ENCODE results near the gene TCF4. TPM values are rescaled to one million over a fixed set of nuclear protein-coding genes. Genes with fewer than 3 reads are reported as not detected.

The TCF4 gene
- total RNA-seq, 2 donors from 2014 or later, result 57.7 to 66.3 TPM

- peaks cover 0 to 19% of the 10 kb centered on the region in 2 donors for H3K4me1 ChIP-seq
- H3K27ac ChIP-seq, result peak overlapping the region; percentile 80
These were observed 167.9 kb downstream of the TCF4 start for GRCh38 chr18:55419947-55420664.

DNA sequence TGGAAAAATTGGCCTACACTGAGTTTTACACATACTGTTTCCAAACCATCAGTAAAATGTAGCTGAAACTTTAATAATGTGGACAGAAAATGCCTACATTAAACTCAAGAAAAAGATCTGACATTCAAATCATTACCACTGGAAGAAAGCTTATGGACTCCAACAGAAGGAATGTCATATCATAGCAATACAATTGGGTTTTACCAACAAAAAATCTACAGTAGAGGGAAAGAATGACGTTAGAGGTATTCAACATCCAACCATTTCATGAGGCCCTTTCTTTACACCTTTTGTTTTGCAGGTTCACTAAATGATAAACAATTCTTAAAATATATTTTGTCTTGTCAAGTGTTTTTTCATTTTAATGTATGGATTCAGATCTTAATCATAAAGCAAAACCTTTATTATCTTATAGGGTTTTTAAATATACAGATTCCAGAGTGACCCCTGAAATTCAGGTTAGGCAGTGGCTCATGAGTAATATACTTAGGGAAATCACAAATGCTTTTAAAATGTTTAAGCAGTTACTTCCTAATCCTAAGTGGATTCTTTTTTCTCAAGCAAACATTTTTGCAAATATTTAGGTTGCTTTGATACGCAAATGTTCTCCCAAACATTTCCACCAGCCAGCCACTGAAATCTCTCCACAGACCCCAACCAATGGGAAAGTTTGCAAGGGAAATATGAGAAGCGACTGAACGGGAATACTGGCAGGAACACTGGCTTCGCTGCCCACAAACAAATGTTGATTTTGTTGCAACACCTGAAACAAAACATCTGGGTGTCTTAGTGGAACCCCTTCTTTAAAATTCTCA lies 168.7 kb downstream of the TCF4 start:
- Histone ChIP-seq H3K27me3 (no peaks in the 10 kb centered on the region), H3K9me3 (no peaks in the 10 kb centered on the region), H3K36me3 (no peaks in the 10 kb centered on the region), H3K4me1 (peaks cover 0 to 19% of the 10 kb centered on the region in 2 donors), H3K4me3 (peak overlapping the region in 1 of 2 donors; percentile 42), H3K27ac (peak overlapping the region; percentile 80)
- no peak for TF ChIP-seq CTCF (IDR thresholded peaks at IDR 0.05)
- no peak for DNase-seq (ENCODE audit: low spot score)

More at GRCh38 chr18:55419947-55420664, 167.9 kb downstream of the TCF4 start:
- Histone ChIP-seq H3K4me3 (peak overlapping the region; percentile 18 to 42), H3K9me3 (no peaks in the 10 kb centered on the region), H3K36me3 (no peaks in the 10 kb centered on the region), H3K27me3 (no peaks in the 10 kb centered on the region)
- TF ChIP-seq CTCF (IDR thresholded peaks at IDR 0.05), result no peak
- DNase-seq (ENCODE audit: low spot score), result no peak

DNA sequence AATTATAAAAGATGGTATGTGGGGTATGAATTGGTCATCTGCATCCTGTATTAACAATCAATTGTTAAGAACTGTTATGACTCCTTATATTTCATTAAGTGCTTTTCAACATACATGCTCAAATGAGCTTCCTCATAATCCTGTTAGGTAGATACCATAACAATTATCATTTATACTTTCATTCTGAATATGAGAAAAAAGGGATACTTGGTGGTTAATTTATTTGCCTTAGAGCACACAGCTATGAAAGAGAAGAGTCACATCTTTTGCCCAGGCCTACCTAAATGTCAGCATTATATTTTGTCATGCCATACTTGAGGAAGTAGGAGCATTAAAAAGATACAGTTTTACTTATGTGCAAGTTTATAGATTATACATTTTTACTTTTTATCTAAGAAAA lies 169.6 kb downstream of the TCF4 start:
- Histone ChIP-seq H3K9me3 (no peaks in the 10 kb centered on the region), H3K4me3 (no peak overlapping the region), H3K4me1 (peaks cover 0 to 16% of the 10 kb centered on the region in 2 donors), H3K36me3 (no peaks in the 10 kb centered on the region), H3K27ac (peak overlapping the region; percentile 17 to 80), H3K27me3 (no peaks in the 10 kb centered on the region)
- no peak for TF ChIP-seq CTCF (IDR thresholded peaks at IDR 0.05)
- no peak for DNase-seq (ENCODE audit: low spot score)

DNA sequence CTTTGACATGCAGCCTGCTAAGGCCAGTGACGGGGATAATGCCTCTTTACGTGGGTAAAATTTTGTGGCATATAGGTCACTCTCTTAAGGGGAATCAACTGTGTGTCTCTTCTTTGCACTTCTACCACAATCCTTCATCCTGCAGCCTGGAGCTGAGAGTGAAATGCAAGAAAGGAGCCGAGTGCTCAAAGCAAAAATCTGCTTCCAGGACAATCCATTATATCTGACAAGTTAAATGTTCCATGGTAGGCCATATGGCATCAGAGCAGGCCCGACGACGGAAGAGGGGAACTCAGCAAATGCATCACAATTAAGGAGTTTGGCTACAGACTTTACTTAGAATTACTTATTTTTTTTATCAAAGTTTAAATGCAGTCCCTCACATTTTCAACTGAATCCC lies 171.2 kb downstream of the TCF4 start:
- H3K36me3 ChIP-seq, result no peaks in the 10 kb centered on the region
- H3K27ac ChIP-seq, result peak overlapping the region in 1 of 2 donors; percentile 30
- no peak for DNase-seq (ENCODE audit: low spot score)
- H3K27me3 ChIP-seq, result no peaks in the 10 kb centered on the region
- no peaks in the 10 kb centered on the region for H3K9me3 ChIP-seq
- no peak for TF ChIP-seq CTCF (IDR thresholded peaks at IDR 0.05)
- H3K4me1 ChIP-seq, result peaks cover 0 to 13% of the 10 kb centered on the region in 2 donors
- no peak overlapping the region for H3K4me3 ChIP-seq

- H3K4me3 ChIP-seq, result no peak overlapping the region
- peak overlapping the region in 1 of 2 donors; percentile 13 for H3K27ac ChIP-seq
- DNase-seq (ENCODE audit: low spot score), result peak; percentile 92
- no peaks in the 10 kb centered on the region for H3K9me3 ChIP-seq
- H3K27me3 ChIP-seq, result no peaks in the 10 kb centered on the region
- peaks cover 0 to 13% of the 10 kb centered on the region in 2 donors for H3K4me1 ChIP-seq
- peak; percentile 72 to 87 for TF ChIP-seq CTCF (IDR thresholded peaks at IDR 0.05)
- no peaks in the 10 kb centered on the region for H3K36me3 ChIP-seq
These were observed 172.6 kb downstream of the TCF4 start for GRCh38 chr18:55415258-55415871.

Measured in right atrium auricular region (tissue), 2 donors.